Kidney capillary endothelial cell (primary cell): ENCODE data around the gene TSTD1.
A peak's percentile ranks its signal among the peaks of the same experiment; 100 is the strongest.

Source experiments
- DNase-seq: peaks from one replicate; pipeline ENCODE4 v3.0.0-alpha.2; 2018; ENCODE audit warnings: low spot score

TSTD1 gene

GRCh38 chr1:161038523-161039153 is at the start of gene TSTD1:
TSS of gene TSTD1 (minus strand) at chr1:161038964. CDS start at chr1:161038889, 75 bp downstream.
- no peak for DNase-seq

GRCh38 chr1:161086457-161086856 is 47.7 kb upstream of the TSTD1 start:
- DNase-seq: no peak

GRCh38 chr1:161085165-161085564 is 46.4 kb upstream of the TSTD1 start:
- no peak for DNase-seq

- no peak for DNase-seq
Observed at GRCh38 chr1:161084597-161084988, 45.8 kb upstream of the TSTD1 start.

GRCh38 chr1:161083748-161084596 is 45.2 kb upstream of the TSTD1 start:
- DNase-seq: no peak

- DNase-seq: peak; percentile 70
Observed at GRCh38 chr1:161082996-161083747, 44.4 kb upstream of the TSTD1 start.

- DNase-seq: no peak
Observed at GRCh38 chr1:161082483-161082882, 43.7 kb upstream of the TSTD1 start.

GRCh38 chr1:161081519-161081918 is 42.8 kb upstream of the TSTD1 start:
- DNase-seq: no peak

GRCh38 chr1:161080441-161081405 is 42.0 kb upstream of the TSTD1 start:
- DNase-seq: no peak

- DNase-seq: no peak
Observed at GRCh38 chr1:161079436-161080110, 40.8 kb upstream of the TSTD1 start.

GRCh38 chr1:161077426-161077825 is 38.7 kb upstream of the TSTD1 start:
- no peak for DNase-seq

GRCh38 chr1:161076410-161076809 is 37.6 kb upstream of the TSTD1 start:
- no peak for DNase-seq

GRCh38 chr1:161074676-161075368 is 36.1 kb upstream of the TSTD1 start:
- no peak for DNase-seq

GRCh38 chr1:161073474-161074121 is 34.8 kb upstream of the TSTD1 start:
- no peak for DNase-seq

GRCh38 chr1:161072751-161073449 is 34.1 kb upstream of the TSTD1 start:
- no peak for DNase-seq

- peak; percentile 45 for DNase-seq
Observed at GRCh38 chr1:161071886-161072371, 33.2 kb upstream of the TSTD1 start.

- DNase-seq: no peak
Observed at GRCh38 chr1:161070761-161071160, 32.0 kb upstream of the TSTD1 start.

- no peak for DNase-seq
Observed at GRCh38 chr1:161069731-161070270, 31.0 kb upstream of the TSTD1 start, which contains the start of gene ARHGAP30. TSS of gene ARHGAP30 (minus strand) at chr1:161069891. CDS start at chr1:161069624, 267 bp downstream.

- no peak for DNase-seq
Observed at GRCh38 chr1:161069241-161069640, 30.5 kb upstream of the TSTD1 start.
